ENCODE data around the gene MAP2K5.
A peak's percentile ranks its signal among the peaks of the same experiment; 100 is the strongest.

Gene MAP2K5

GRCh38 chr15:67542420-67543347 is at the start of gene MAP2K5:
Gene MAP2K5, plus strand, starts transcription at chr15:67542703. Its CDS starts 633 bp downstream, at chr15:67543336.
- no peak for TF ChIP-seq ISL1 (CRISPR knock-in tag; IDR thresholded peaks at IDR 0.05)
- TF ChIP-seq CSDC2 (CRISPR knock-in tag; IDR thresholded peaks at IDR 0.05): no peak
- TF ChIP-seq TCF4 (CRISPR knock-in tag; IDR thresholded peaks at IDR 0.05; ENCODE audit: borderline replicate concordance): no peak
- 0 out of 2 replicates have a peak, but pooled peaks have one; percentile 61 for TF ChIP-seq TSHZ2 (CRISPR knock-in tag; IDR thresholded peaks at IDR 0.05)

GRCh38 chr15:67495585-67495984 is 46.9 kb upstream of the MAP2K5 start:
- no peak for TF ChIP-seq TOX (CRISPR knock-in tag; IDR thresholded peaks at IDR 0.05; ENCODE audit: borderline replicate concordance)
- no peak for TF ChIP-seq ISL1 (CRISPR knock-in tag; IDR thresholded peaks at IDR 0.05)
- no peak for TF ChIP-seq GLIS3 (CRISPR knock-in tag; IDR thresholded peaks at IDR 0.05)
- TF ChIP-seq ZC3H10 (CRISPR knock-in tag; IDR thresholded peaks at IDR 0.05): no peak
- TF ChIP-seq BACH2 (CRISPR knock-in tag; IDR thresholded peaks at IDR 0.05; ENCODE audit: borderline replicate concordance): no peak
- no peak for TF ChIP-seq TSHZ2 (CRISPR knock-in tag; IDR thresholded peaks at IDR 0.05)
- TF ChIP-seq PPARA (CRISPR knock-in tag; IDR thresholded peaks at IDR 0.05; ENCODE audit: borderline replicate concordance): no peak
- TF ChIP-seq ZNF8 (CRISPR knock-in tag; IDR thresholded peaks at IDR 0.05): no peak
- TF ChIP-seq ZFP3 (CRISPR knock-in tag; IDR thresholded peaks at IDR 0.05): no peak
- no peak for TF ChIP-seq CSDC2 (CRISPR knock-in tag; IDR thresholded peaks at IDR 0.05)
- no peak for TF ChIP-seq RARB (CRISPR knock-in tag; IDR thresholded peaks at IDR 0.05)
- TF ChIP-seq POU6F1 (CRISPR knock-in tag; IDR thresholded peaks at IDR 0.05; ENCODE audit: borderline replicate concordance, low read depth): no peak
- no peak for TF ChIP-seq ESRRG (CRISPR knock-in tag; IDR thresholded peaks at IDR 0.05)
- no peak for TF ChIP-seq CSRNP3 (CRISPR knock-in tag; IDR thresholded peaks at IDR 0.05)
- no peak for TF ChIP-seq PATZ1 (CRISPR knock-in tag; IDR thresholded peaks at IDR 0.05; ENCODE audit: borderline replicate concordance)
- no peak for TF ChIP-seq ARNTL (CRISPR knock-in tag; IDR thresholded peaks at IDR 0.05; ENCODE audit: borderline replicate concordance, low read depth)
- TF ChIP-seq TCF4 (CRISPR knock-in tag; IDR thresholded peaks at IDR 0.05; ENCODE audit: borderline replicate concordance): no peak
- peak; percentile 53 for ATAC-seq

More at GRCh38 chr15:67542420-67543347, at the start of gene MAP2K5:
- peak; percentile 90 for ATAC-seq
